PC-9 (cell line): ENCODE measurements around the gene TMEM117. TPM values are rescaled to one million over a fixed set of nuclear protein-coding genes. Genes with fewer than 3 reads are reported as not detected.

ENCODE experiments used
- BruUV-seq: library from RNA; stranded (reverse); fragments of 400-500 nt; replicated peaks from 2 replicates; lab custom pipeline; 2021; lab: Mats Ljungman, UMichigan
- CTCF ChIA-PET: fragments of 300-600 bp; sonication (Branson Sonifier 250); formaldehyde crosslinking; loops from one replicate; lab custom pipeline; 2022; ENCODE audit warnings: antibody characterized with exemption; lab: Charles Lee
- POLR2A ChIA-PET: fragments of 300-600 bp; sonication (Branson Sonifier 250); formaldehyde crosslinking; loops from one replicate; lab custom pipeline; 2022; ENCODE audit warnings: antibody characterized with exemption; ENCODE audit not compliant: unreplicated experiment; lab: Charles Lee
- DNase-seq, 2 experiments: peaks; one replicate each; pipeline versions ENCODE4 v3.0.0 to v3.0.0-alpha.2; 2015 to 2022; ENCODE audit warnings: mixed read lengths in 1 of 2
- H2AFZ ChIP-seq: fragments of 200-600 bp; sonication (generic); 2 replicates; pipeline ENCODE4 v1.8.1; 2017; ENCODE audit warnings: antibody characterized with exemption
- H3F3A ChIP-seq: fragments of 200-600 bp; sonication (generic); 2 replicates; pipeline ENCODE4 v1.8.1; 2017; ENCODE audit warnings: antibody characterized with exemption, mild to moderate bottlenecking, low read depth; ENCODE audit not compliant: insufficient read depth
- H3K27ac ChIP-seq: fragments of 200-600 bp; sonication (generic); 2 replicates; pipeline ENCODE4 v1.6.1; 2016; ENCODE audit warnings: mixed run types
- H3K27me3 ChIP-seq: fragments of 200-600 bp; sonication (generic); 2 replicates; pipeline ENCODE4 v1.6.1; 2016; ENCODE audit warnings: low read depth, mixed run types; ENCODE audit not compliant: insufficient read depth
- H3K36me3 ChIP-seq: fragments of 200-600 bp; sonication (generic); 2 replicates; pipeline ENCODE4 v1.6.1; 2016; ENCODE audit warnings: low read depth, mixed run types
- H3K4me1 ChIP-seq: fragments of 200-600 bp; sonication (generic); replicated peaks from 2 replicates; pipeline ENCODE4 v1.6.1; 2016; ENCODE audit warnings: mixed run types; ENCODE audit not compliant: insufficient read depth
- H3K4me2 ChIP-seq: fragments of 200-600 bp; sonication (generic); 2 replicates; pipeline ENCODE4 v1.6.1; 2017; ENCODE audit warnings: mixed run types
- H3K4me3 ChIP-seq: fragments of 200-600 bp; sonication (generic); 2 replicates; pipeline ENCODE4 v1.6.1; 2016; ENCODE audit warnings: mixed run types
- H3K79me2 ChIP-seq: fragments of 200-600 bp; sonication (generic); 2 replicates; pipeline ENCODE4 v1.6.1; 2017; ENCODE audit warnings: low read depth, mixed run types
- H3K9me2 ChIP-seq: fragments of 200-600 bp; sonication (generic); 2 replicates; pipeline ENCODE4 v1.8.1; 2017; ENCODE audit warnings: mild to moderate bottlenecking; ENCODE audit not compliant: insufficient read depth
- H3K9me3 ChIP-seq: fragments of 200-600 bp; sonication (generic); 2 replicates; pipeline ENCODE4 v1.8.1; 2016; ENCODE audit warnings: low read depth; ENCODE audit not compliant: insufficient read depth
- H4K20me1 ChIP-seq: fragments of 200-600 bp; sonication (generic); 2 replicates; pipeline ENCODE4 v1.8.1; 2017; ENCODE audit not compliant: insufficient read depth
- CTCF ChIP-seq: fragments of 200-600 bp; sonication (generic); conservative IDR thresholded peaks from 2 replicates; pipeline ENCODE4 v1.6.1; 2017; ENCODE audit warnings: mixed run types, antibody characterized with exemption, mild to moderate bottlenecking, moderate library complexity
- EZH2 ChIP-seq: fragments of 200-600 bp; sonication (generic); IDR thresholded peaks from 2 replicates; pipeline ENCODE4 v1.8.0; 2017; ENCODE audit warnings: antibody characterized with exemption, low read depth
- intact Hi-C: fragments of 100-400 bp; cut with micrococcal nuclease; formaldehyde crosslinking; loops from one replicate; pipeline ENCODE4 v1.10.0; 2022; ENCODE audit not compliant: unreplicated experiment
- total RNA-seq: library from RNA; stranded (reverse); gene quantifications from 2 replicates; pipeline ENCODE4 v1.2.3, GENCODE V29; 2021

Gene TMEM117
- total RNA-seq, 1 experiment from 2014 or later, result 2.0 TPM

GRCh38 chr12:44362947-44363346 is 527.1 kb downstream of the TMEM117 start:
- POLR2A ChIA-PET, result no interaction called here
- intact Hi-C loops, result no loop called here
- Histone ChIP-seq H3K79me2 (no peaks in the 10 kb centered on the region), H4K20me1 (no peaks in the 10 kb centered on the region), H2AFZ (no peak overlapping the region), H3F3A (no peaks in the 10 kb centered on the region), H3K4me1 (no peaks in the 10 kb centered on the region), H3K4me3 (no peak overlapping the region), H3K36me3 (no peaks in the 10 kb centered on the region), H3K27me3 (no peaks in the 10 kb centered on the region), H3K27ac (no peak overlapping the region), H3K9me2 (no peaks in the 10 kb centered on the region), H3K4me2 (no peak overlapping the region), H3K9me3 (no peaks in the 10 kb centered on the region)
- CTCF ChIA-PET, result no interaction called here
- TF ChIP-seq CTCF, result no peak
- BruUV-seq, result no TSS peak
- DNase-seq, result no peak

- intact Hi-C loops, result no loop called here
- no TSS peak for BruUV-seq
These were observed 531.3 kb downstream of the TMEM117 start for GRCh38 chr12:44367136-44367535.

GRCh38 chr12:44367916-44368315 is 532.0 kb downstream of the TMEM117 start:
- H3K9me3 ChIP-seq, result no peaks in the 10 kb centered on the region
- H3K27ac ChIP-seq, result no peak overlapping the region
- H3K27me3 ChIP-seq, result no peaks in the 10 kb centered on the region
- no peak overlapping the region for H3K4me3 ChIP-seq
- no TSS peak for BruUV-seq
- 0 out of 2 replicates have a peak, but pooled peaks cover 5% of the 10 kb centered on the region for H3F3A ChIP-seq
- no peak overlapping the region for H3K4me2 ChIP-seq
- no peaks in the 10 kb centered on the region for H4K20me1 ChIP-seq
- no peak overlapping the region for H2AFZ ChIP-seq
- H3K4me1 ChIP-seq, result peaks cover 14% of the 10 kb centered on the region
- no peaks in the 10 kb centered on the region for H3K9me2 ChIP-seq
- no peak for DNase-seq
- H3K36me3 ChIP-seq, result no peaks in the 10 kb centered on the region
- no peak for TF ChIP-seq EZH2
- no peak for TF ChIP-seq CTCF
- ChIA-PET CTCF (no interaction called here), POLR2A (no interaction called here)
- no peaks in the 10 kb centered on the region for H3K79me2 ChIP-seq
- intact Hi-C loops, result no loop called here

More at GRCh38 chr12:44367136-44367535, 531.3 kb downstream of the TMEM117 start:
- Histone ChIP-seq H3F3A (no peaks in the 10 kb centered on the region), H3K79me2 (no peaks in the 10 kb centered on the region), H3K36me3 (no peaks in the 10 kb centered on the region), H3K27me3 (no peaks in the 10 kb centered on the region), H3K27ac (no peak overlapping the region), H2AFZ (no peak overlapping the region), H3K9me2 (no peaks in the 10 kb centered on the region), H3K9me3 (no peaks in the 10 kb centered on the region), H3K4me2 (no peak overlapping the region), H3K4me3 (no peak overlapping the region), H4K20me1 (no peaks in the 10 kb centered on the region), H3K4me1 (peaks cover 7% of the 10 kb centered on the region)
- ChIA-PET CTCF (no interaction called here), POLR2A (no interaction called here)
- no peak for DNase-seq
- TF ChIP-seq CTCF (no peak), EZH2 (no peak)
